ENCODE results near the gene GSTP1. TPM values are rescaled to one million over a fixed set of nuclear protein-coding genes. Genes with fewer than 3 reads are reported as not detected.
"Not testable (repeated sequence)": the region's sequence is repeated elsewhere in the genome, so short reads cannot be mapped to it uniquely, and the experiment has no call there.

The GSTP1 gene
- total RNA-seq, 1 donor from 2014 or later: 355 TPM

GRCh38 chr11:67562963-67563704 is 20.5 kb upstream of the GSTP1 start:
- DNase-seq (ENCODE audit: low spot score): no peak

DNA sequence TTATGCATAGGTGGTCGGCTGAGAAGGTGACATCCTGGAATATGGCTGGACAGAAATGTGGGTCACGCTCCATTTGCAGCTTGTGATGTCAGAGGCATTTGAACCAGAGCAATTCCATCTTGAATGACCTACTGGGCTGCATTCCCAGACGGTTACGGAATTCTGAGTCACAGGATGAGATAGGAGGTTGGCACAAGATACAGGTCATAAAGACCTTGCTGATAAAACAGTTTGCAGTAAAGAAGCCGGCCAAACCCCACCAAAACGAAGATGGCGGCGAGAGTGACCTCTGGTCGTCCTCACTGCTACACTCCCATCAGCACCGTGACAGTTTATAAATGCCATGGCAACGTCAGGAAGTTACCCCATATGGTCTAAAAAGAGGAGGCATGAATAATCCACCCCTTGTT is 19.9 kb upstream of the GSTP1 start:
- DNase-seq (ENCODE audit: low spot score): not testable (repeated sequence)

DNA sequence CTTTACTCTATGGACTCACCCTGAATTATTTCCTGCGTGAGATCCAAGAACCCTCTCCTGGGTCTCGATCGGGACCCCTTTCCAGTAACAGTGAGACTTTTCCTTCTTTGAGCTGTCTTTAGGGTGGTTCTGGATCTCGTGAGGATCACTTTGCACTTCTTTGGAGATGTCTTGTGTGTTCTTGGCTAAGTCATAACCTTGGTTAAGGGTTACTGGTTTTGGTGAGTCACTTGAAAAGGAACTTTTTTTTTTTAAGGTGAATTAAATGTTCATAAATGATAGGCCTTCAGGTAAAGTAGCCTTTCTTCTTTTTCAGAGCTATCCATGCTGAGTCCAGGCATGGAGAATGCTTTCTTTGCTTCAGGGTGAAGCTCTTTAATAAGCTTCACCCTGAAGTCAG is 19.4 kb upstream of the GSTP1 start:
- DNase-seq (ENCODE audit: low spot score): no peak

DNA sequence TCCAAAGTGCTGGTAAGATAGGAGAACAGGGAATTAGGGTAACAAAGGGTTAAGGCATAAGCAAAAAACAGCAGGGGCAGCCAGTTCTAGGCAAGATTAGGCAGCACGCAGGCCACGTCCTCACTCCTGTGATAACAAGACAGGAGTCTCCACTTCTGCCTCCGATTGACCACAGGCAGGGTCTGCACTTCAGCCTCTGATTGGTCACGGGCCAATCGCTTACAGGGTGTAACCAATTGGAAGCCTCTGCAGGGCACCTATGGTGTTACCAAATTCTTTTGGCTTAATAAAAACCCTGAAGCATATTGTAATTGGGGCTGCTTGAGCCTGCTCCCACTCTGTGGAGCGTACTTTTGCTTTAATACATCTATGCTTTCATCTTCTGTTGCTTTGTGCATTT is 12.2 kb upstream of the GSTP1 start:
- no peak for DNase-seq (ENCODE audit: low spot score)

- no peak for DNase-seq (ENCODE audit: low spot score)
Measured at GRCh38 chr11:67572305-67572704, 11.3 kb upstream of the GSTP1 start.

GRCh38 chr11:67572747-67573419 is 10.7 kb upstream of the GSTP1 start:
- DNase-seq (ENCODE audit: low spot score): no peak

DNA sequence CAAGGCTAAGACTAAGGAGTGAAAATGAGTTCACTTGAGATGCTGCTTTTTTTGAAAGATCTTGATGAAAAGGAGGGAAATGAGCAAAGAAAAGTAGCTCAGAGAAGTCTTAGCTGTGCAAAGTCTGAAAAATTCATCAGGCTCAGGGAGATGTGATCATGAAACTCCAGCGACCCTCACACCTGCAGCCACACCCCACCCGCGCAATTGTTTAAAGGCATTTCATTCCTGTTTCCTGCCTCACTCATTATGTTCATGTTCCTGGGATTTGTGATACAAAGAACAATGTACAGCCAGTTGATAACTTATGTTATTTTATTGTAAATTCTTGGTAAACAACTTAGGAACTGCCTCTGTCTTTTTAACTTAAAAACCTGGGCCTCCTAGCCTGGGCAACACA is 8.7 kb upstream of the GSTP1 start:
- no peak for DNase-seq (ENCODE audit: low spot score)

DNA sequence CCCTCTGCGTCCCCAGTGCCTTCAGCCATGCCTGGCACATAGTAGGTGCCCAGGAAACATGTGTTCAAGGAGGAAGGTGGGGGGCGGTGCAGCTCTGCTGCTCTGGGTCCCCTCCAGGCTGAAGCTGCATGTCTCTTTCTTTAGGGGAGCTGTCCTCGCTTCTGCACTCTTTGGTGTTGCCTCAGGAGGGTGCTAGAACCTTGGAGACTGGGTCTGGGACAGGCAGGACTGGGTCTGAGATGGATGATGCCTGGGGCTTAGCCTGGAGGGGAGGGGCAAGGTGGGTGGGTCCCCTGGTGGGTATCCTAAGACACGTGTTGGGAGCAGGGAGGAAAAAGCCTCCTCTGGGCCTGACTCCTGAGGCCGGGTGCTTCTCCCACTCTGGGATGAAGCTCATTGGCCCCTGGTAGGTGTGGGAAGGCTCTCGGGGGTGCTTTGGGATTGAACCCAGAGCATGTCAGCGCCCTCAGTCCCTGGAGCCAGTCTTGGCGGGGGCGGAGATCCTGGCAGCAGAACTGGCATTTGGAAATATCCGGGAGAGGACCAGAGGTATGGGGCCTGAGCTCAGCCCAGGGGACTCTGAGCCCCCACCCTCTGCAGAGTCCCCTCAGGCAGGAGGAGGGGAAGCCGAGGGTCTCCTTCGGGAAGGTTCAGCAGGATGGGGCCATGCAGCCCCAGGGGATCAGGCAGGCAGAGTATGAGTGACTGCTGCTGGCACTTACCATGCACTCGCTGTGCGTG is 6.7 kb upstream of the GSTP1 start:
- no peak for DNase-seq (ENCODE audit: low spot score)

DNA sequence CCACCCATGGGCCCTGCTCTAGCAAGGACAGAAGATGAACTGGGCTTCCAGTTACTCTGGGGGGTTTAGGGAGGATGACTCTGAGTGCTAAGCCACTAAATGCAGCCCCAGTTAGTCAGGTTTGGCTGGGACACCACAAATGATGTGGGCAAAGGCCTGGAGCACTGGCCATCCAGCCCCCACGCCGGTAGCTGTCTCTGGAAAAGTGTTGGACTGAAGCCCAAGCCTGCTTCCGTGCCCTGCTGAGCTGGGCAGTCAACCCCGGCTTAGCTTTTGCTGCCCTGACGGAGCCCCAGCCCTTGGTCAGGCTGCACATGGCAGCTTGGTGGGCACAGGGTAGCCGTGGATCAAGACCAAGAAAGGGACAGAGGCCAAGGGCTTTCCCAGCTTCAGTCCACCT is 5.7 kb upstream of the GSTP1 start:
- no peak for DNase-seq (ENCODE audit: low spot score)

GRCh38 chr11:67581469-67581868 is 2.1 kb upstream of the GSTP1 start:
- no peak for DNase-seq (ENCODE audit: low spot score)

- no peak for DNase-seq (ENCODE audit: low spot score)
Measured at GRCh38 chr11:67582011-67582410, 1.6 kb upstream of the GSTP1 start.

- DNase-seq (ENCODE audit: low spot score): no peak
Measured at GRCh38 chr11:67584205-67584880, 731 bp downstream of the GSTP1 start.

- no peak for DNase-seq (ENCODE audit: low spot score)
Measured at GRCh38 chr11:67584881-67585873, 1.6 kb downstream of the GSTP1 start.

- DNase-seq (ENCODE audit: low spot score): no peak
Measured at GRCh38 chr11:67585911-67586310, 2.3 kb downstream of the GSTP1 start.

DNA sequence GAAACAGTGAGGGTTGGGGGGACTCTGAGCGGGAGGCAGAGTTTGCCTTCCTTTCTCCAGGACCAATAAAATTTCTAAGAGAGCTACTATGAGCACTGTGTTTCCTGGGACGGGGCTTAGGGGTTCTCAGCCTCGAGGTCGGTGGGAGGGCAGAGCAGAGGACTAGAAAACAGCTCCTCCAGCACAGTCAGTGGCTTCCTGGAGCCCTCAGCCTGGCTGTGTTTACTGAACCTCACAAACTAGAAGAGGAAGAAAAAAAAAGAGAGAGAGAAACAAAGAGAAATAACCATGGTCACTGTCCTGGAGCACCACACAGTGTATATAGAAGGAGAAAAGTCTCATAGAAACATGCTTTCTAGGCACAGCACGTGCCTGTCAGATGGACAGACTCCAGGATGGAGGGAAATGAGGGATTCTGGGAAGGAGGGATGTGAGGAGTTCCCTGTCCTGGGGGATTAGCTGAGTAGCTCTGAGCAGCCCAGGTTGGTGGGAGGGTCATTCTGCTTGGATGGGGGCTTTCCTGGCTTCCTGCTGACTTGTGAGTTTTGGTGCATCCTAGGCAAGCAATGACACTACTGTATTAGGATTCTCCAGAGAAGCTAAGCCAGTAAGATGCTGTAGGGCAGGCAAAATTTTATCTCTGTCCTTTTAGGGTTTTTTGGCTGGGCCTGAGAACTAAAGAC is 3.1 kb downstream of the GSTP1 start:
- DNase-seq (ENCODE audit: low spot score): no peak

DNA sequence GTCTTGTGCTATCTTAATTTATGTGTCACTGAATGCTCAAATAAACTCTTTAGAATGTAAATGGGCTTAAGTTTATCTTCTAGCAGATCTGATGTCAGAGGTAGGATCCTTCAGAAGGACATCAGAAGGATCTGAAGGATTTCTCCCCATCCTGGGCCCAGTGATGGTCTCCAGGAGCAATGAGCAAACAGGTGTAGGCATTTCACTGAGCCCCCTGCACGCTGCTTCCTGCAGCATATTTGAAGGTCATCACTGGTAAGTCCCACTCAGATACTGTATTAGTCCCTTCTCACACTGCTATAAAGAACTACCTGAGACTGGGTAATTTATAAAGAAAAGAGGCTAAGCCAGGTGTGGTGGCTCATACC is 4.5 kb downstream of the GSTP1 start:
- DNase-seq (ENCODE audit: low spot score): no peak

DNA sequence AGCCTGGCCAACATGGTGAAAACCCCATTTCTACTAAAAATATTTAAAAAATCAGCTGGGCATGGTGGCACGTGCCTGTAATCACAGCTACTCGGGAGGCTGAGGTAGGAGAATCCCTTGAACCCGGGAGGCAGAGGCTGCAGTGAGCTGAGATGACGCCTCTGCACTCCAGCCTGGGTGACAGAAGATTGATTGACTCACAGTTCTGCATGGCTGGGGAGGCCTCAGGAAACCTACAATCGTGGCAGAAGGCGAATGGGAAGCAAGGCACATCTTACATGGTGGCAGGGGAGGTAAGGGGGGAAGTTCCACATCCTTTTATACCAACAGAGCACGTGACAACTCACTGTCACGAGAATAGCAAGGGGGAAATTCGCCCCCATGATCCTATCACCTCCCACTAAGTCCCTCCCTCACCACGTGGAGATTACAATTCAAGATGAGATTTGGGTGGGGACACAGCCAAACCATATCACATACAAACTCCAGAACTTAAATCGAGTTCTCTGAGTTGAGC is 5.3 kb downstream of the GSTP1 start:
- not testable (repeated sequence) for DNase-seq (ENCODE audit: low spot score)

DNA sequence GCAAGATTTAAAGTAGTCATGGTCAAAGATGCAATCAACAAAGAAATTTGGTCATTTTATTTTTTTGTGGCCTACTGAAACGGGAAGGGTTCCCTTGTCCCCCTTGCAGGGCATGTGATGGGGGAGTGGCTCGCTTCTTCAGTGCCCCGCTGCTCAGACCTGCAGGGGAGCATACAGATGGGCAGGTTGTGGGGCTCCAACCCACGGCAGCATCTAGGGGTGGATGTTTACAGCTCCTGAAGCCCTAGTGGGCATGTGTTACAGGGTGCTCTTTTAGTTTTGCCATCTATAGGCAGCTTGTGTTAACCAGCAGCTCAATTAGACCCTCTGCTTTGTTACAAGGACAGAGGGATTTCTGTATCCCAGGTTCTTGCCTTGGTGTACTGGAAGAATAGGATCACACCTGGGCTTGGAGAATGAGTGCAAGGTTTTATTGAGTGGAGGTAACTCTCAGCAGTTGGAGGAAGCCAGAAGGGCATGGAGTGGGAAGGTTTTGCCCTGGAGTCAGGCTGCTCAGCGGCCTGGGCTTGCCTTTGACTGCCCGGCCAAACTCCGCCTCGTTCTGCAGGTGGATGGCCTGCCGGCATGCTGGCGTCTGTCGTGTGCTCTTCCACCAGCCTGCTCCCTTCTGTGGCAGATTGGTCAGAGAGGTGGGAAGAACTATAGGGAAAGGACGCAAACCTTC is 9.4 kb downstream of the GSTP1 start:
- DNase-seq (ENCODE audit: low spot score): peak; percentile 67

GRCh38 chr11:67593565-67593905 is 9.9 kb downstream of the GSTP1 start:
- DNase-seq (ENCODE audit: low spot score): no peak
